Fibroblast of pulmonary artery (primary cell): ENCODE data around the gene FLNB.

ENCODE experiments used
- DNase-seq: peaks from one replicate; pipeline ENCODE4 v3.0.0-alpha.2; 2010; ENCODE audit warnings: low read depth
- H3K4me3 ChIP-seq: replicated peaks from 2 replicates; pipeline ENCODE4 v1.5.1; 2011; ENCODE audit warnings: low read depth, mild to moderate bottlenecking, control low read depth, low read length, moderate library complexity
- TF ChIP-seq, protein P1 (sequence below): IDR thresholded peaks from 2 replicates; pipeline ENCODE4 v1.5.1; 2011; ENCODE audit warnings: mild to moderate bottlenecking, control low read depth, low read length, inconsistent platforms; ENCODE audit errors: missing control alignments

Gene FLNB

DNA sequence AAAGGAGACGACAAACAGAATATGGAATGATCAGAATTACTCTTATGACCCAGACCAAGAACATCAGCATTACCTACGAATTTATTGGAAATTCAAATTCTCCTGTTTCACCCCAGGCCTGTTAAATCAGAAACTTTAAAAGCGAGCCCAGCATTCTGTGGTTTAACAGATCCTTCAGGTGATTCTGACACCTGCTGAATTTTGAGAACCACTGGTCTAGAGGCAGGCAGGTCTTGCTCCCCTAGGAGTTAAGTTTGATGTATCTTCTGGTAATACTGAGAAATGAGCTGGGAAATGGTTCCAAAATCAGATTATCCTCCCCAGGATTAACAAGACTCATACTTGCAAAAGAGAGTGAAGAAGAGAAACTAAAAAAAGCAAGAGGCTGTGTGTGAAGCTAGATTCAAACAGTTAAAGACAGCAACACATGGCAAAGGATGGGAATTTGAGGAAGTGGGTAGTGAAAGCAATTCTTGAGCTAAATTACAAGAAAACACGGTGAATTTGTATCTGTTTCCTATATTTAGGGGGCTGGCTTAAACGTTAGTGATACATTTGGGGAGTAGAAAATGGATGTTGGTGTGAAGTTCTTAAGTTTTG, 66.0 kb downstream of the FLNB start:
- DNase-seq, result no peak
- TF ChIP-seq, protein P1, sequence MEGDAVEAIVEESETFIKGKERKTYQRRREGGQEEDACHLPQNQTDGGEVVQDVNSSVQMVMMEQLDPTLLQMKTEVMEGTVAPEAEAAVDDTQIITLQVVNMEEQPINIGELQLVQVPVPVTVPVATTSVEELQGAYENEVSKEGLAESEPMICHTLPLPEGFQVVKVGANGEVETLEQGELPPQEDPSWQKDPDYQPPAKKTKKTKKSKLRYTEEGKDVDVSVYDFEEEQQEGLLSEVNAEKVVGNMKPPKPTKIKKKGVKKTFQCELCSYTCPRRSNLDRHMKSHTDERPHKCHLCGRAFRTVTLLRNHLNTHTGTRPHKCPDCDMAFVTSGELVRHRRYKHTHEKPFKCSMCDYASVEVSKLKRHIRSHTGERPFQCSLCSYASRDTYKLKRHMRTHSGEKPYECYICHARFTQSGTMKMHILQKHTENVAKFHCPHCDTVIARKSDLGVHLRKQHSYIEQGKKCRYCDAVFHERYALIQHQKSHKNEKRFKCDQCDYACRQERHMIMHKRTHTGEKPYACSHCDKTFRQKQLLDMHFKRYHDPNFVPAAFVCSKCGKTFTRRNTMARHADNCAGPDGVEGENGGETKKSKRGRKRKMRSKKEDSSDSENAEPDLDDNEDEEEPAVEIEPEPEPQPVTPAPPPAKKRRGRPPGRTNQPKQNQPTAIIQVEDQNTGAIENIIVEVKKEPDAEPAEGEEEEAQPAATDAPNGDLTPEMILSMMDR, result no peak
- H3K4me3 ChIP-seq, result no peak overlapping the region

DNA sequence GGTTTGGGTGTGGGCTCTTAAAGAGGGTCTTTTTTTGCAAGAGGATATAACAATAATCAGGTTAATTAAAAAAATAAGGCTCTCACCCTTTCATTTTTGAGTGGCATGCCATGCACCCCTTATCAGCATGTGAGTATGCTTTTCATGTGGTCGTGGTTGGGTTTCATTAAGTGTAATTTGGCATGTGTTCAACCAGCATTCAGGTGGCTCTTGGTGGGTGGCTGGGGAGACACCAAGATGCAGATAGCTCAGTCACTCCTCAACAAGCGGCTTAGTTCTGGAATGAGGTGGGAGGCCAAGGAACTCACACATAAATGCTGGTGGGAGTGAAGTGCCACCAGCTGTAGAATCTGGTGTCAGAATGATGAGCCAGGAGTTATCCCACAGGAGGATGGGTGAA, 66.8 kb downstream of the FLNB start:
- no peak for DNase-seq
- H3K4me3 ChIP-seq, result no peak overlapping the region
- TF ChIP-seq, protein P1, result no peak

DNA sequence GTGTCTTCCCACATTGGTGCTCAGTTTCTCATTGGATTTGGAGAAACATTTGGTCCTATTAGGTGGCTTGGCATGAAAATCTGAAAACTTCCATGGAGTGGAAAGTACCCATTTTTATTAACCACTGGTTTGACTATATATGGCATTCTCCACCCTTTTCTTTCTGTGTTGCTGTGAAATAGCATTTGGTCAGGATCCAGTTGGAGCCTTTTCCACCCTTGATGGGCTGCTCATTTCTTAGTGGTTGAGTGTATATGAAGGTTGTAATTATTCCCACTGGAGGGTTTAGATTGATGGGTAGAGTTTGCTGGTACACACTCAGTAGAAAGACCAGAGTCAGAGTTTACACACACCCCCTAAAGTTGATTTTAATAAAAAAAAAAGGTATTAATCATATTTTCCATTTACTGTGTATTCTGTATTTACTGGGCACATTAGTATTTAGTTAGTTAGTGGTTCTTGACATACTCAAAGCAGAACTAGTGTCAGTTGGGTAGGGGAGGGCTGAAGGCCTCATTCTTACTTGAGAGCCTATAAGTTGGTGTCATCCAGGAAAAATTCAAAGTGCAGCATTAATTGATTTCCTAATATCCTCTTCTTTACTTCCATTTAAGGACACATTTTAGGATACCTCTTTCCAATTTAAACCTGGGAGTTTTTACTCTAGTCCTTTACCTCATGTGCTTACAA, 69.5 kb downstream of the FLNB start:
- TF ChIP-seq, protein P1, result no peak
- no peak for DNase-seq
- no peak overlapping the region for H3K4me3 ChIP-seq

DNA sequence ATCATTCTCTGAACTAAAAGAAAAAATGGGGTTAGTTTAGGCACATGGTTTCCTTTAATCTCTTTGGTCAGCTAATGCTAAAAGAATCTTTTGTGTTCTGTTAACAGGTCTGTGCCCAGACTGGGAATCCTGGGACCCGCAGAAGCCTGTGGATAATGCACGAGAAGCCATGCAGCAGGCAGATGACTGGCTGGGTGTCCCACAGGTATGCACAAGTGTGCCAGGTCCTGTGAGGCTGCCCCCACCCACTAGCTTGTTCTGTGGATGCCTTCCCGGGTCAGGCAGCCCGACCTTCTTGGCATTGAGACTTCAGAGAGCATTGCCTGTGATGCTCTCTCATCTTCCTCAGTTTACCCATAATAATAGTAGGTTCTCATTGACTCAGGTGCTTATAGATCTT, 70.4 kb downstream of the FLNB start:
- no peak overlapping the region for H3K4me3 ChIP-seq
- TF ChIP-seq, protein P1, result no peak
- DNase-seq, result no peak

DNA sequence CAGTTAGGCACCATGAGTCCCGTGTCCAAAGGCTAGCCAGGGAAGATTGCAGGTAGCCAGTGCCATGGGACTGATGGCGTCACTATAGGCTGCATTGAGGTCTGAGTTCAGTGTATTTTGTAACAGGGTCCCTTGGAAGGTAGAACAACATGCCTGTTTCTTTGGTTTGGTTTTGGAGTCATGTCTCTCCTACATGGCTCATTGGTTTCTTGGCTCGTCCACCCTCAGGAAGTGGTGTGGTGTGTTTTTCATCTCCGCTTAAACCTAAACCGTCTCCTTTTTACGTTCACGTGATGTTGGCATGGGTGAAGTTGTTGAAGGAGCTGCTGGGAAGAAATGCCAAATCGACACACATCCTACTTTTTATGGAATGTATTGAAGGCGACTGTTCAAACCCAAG, 71.6 kb downstream of the FLNB start:
- no peak for DNase-seq
- no peak overlapping the region for H3K4me3 ChIP-seq
- TF ChIP-seq, protein P1, result no peak

DNA sequence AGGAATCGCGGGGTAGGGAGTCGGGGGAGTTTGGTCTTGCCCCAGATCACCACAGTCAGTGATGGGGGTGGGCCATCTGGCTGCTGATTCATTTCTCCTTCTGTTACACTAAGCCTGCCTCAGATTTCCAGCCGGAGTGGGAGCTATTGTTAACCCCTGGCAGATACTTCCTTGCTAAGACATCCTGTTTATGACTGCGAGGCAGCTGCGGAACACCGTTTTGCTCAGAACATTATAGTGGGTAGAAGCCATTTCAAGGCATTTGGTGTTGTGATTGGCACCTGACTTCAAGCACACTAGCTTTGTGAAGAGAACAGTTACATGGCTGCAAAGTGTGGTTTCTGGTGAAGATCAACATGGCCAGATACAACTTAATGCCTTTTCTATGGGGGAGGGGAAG, 73.8 kb downstream of the FLNB start:
- TF ChIP-seq, protein P1, result no peak
- DNase-seq, result peak; percentile 86
- H3K4me3 ChIP-seq, result no peak overlapping the region

DNA sequence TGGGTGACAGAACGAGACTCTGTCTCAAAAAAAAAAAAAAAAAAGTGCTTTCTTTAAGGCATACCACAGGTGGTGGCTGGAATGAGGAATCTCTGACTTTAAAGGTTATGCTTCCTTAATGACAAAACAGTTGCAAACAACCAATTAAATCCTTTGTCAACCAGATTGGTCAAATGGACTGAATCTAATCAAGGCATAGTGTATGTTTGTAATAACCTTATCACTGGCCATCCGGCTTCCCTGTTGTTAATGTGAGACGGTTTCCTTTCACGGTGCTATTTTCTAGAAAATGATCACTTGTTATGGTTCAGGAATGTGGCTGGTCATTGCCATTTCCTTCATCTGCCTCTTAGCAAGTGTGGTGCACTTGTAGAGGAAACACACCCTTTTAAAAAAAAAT, 75.9 kb downstream of the FLNB start:
- TF ChIP-seq, protein P1, result no peak
- DNase-seq, result no peak
- no peak overlapping the region for H3K4me3 ChIP-seq
